Mucosa of rectum (tissue), 2 donors: Measurements from ENCODE around the gene AKIRIN2.
A peak's percentile ranks its signal among the peaks of the same experiment; 100 is the strongest.

Experiments
- H3K27ac ChIP-seq, 2 donors: one replicate each; pipeline ENCODE4 v1.7.0; 2013; ENCODE audit warnings: inconsistent platforms in 2 of 2, low read depth in 2 of 2, low read length in 2 of 2
- H3K27me3 ChIP-seq, 2 donors: one replicate each; pipeline ENCODE4 v1.7.0; 2013; ENCODE audit warnings: low read length in 2 of 2; ENCODE audit not compliant: control insufficient read depth in 2 of 2, insufficient read depth in 2 of 2
- H3K36me3 ChIP-seq, 2 donors: one replicate each; pipeline ENCODE4 v1.7.0; 2013; ENCODE audit warnings: low read length in 2 of 2; ENCODE audit not compliant: control insufficient read depth in 2 of 2, insufficient read depth in 2 of 2
- H3K4me1 ChIP-seq, 2 donors: one replicate each; pipeline ENCODE4 v1.7.0; 2013; ENCODE audit warnings: low read length in 2 of 2, mild to moderate bottlenecking in 1 of 2; ENCODE audit not compliant: control insufficient read depth in 2 of 2, insufficient read depth in 2 of 2
- H3K4me3 ChIP-seq, 2 donors: one replicate each; pipeline ENCODE4 v1.7.0; 2013; ENCODE audit warnings: low read length in 2 of 2
- H3K9ac ChIP-seq, 2 donors: one replicate each; pipeline ENCODE4 v1.7.0; 2013; ENCODE audit warnings: low read length in 2 of 2, low read depth in 1 of 2, mild to moderate bottlenecking in 1 of 2
- H3K9me3 ChIP-seq, 2 donors: one replicate each; pipeline ENCODE4 v1.7.0; 2013; ENCODE audit warnings: low read length in 2 of 2; ENCODE audit not compliant: control insufficient read depth in 2 of 2
- donor health status: healthy.
- donor health status: Normal muscosa, but diverticular disease.

AKIRIN2 gene

GRCh38 chr6:87658516-87658915 is 43.5 kb downstream of the AKIRIN2 start:
- Histone ChIP-seq H3K9me3 (no peaks in the 10 kb centered on the region), H3K4me3 (no peak overlapping the region), H3K36me3 (peaks cover 5% of the 10 kb centered on the region in 2 donors), H3K27ac (no peak overlapping the region), H3K9ac (no peak overlapping the region), H3K4me1 (no peaks in the 10 kb centered on the region), H3K27me3 (no peaks in the 10 kb centered on the region)

- Histone ChIP-seq H3K4me1 (no peaks in the 10 kb centered on the region), H3K27me3 (no peaks in the 10 kb centered on the region)
These were observed 45.2 kb downstream of the AKIRIN2 start for GRCh38 chr6:87656857-87657256.

GRCh38 chr6:87655824-87656223 is 46.2 kb downstream of the AKIRIN2 start:
- Histone ChIP-seq H3K9ac (no peak overlapping the region), H3K27me3 (no peaks in the 10 kb centered on the region), H3K4me3 (no peak overlapping the region), H3K27ac (no peak overlapping the region), H3K9me3 (no peaks in the 10 kb centered on the region), H3K4me1 (no peaks in the 10 kb centered on the region), H3K36me3 (peaks cover 5 to 7% of the 10 kb centered on the region in 2 donors)

More at GRCh38 chr6:87656857-87657256, 45.2 kb downstream of the AKIRIN2 start:
- Histone ChIP-seq H3K9ac (no peak overlapping the region), H3K36me3 (peaks cover 5% of the 10 kb centered on the region in 2 donors), H3K27ac (no peak overlapping the region), H3K9me3 (no peaks in the 10 kb centered on the region), H3K4me3 (no peak overlapping the region)

- Histone ChIP-seq H3K27me3 (no peaks in the 10 kb centered on the region), H3K4me3 (no peak overlapping the region), H3K27ac (no peak overlapping the region), H3K36me3 (peaks cover 5 to 7% of the 10 kb centered on the region in 2 donors), H3K9ac (no peak overlapping the region), H3K4me1 (no peaks in the 10 kb centered on the region), H3K9me3 (no peaks in the 10 kb centered on the region)
These were observed 47.1 kb downstream of the AKIRIN2 start for GRCh38 chr6:87654875-87655454.

DNA sequence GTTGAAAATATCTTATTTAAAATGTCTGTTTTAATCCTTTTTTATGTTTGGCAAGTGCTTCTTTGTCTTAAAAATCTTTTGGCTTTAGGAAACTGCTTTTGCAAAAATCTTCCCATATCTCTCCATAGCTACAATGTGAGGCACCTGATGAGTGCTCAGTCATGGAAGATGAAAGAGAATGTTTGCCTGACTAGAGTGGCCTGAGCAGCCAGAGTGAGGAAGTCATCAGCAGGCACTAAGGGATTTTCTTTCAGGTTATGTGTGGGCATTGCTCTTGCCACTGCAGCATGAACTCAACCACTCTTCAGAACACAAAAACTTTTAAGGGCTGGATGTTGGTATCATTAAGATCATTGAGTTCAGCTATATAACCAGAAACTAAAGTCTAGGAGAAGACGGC is 47.9 kb downstream of the AKIRIN2 start:
- no peaks in the 10 kb centered on the region for H3K4me1 ChIP-seq
- no peak overlapping the region for H3K27ac ChIP-seq
- no peaks in the 10 kb centered on the region for H3K27me3 ChIP-seq
- H3K9ac ChIP-seq = no peak overlapping the region
- H3K9me3 ChIP-seq = no peaks in the 10 kb centered on the region
- H3K36me3 ChIP-seq = peaks cover 5 to 7% of the 10 kb centered on the region in 2 donors
- H3K4me3 ChIP-seq = no peak overlapping the region

GRCh38 chr6:87653074-87653962 is 48.7 kb downstream of the AKIRIN2 start:
- no peaks in the 10 kb centered on the region for H3K27me3 ChIP-seq
- H3K9me3 ChIP-seq = no peaks in the 10 kb centered on the region
- no peak overlapping the region for H3K27ac ChIP-seq
- peaks cover 5 to 10% of the 10 kb centered on the region in 2 donors for H3K36me3 ChIP-seq
- no peaks in the 10 kb centered on the region for H3K4me1 ChIP-seq
- H3K4me3 ChIP-seq = no peak overlapping the region
- no peak overlapping the region for H3K9ac ChIP-seq

DNA sequence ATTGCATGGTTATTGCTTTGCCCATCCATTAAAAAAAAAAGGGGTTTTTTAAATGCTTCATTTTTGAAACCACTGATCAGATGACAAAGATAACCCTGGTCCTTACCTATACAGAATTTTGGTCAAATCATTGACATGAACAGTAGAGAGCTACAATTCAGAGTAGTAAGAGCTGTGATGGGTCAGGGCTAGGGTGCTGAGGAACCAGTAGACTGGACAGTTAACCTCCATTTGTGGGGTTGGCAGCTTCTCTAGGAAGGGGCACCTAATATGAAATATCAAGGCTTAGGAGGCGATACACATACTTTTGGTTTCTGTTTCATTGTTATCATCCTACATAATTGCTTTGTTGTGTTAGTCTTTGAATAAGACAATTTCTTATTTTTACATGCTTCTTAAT is 57.0 kb downstream of the AKIRIN2 start:
- H3K4me1 ChIP-seq = no peaks in the 10 kb centered on the region
- H3K9me3 ChIP-seq = no peaks in the 10 kb centered on the region
- no peaks in the 10 kb centered on the region for H3K27me3 ChIP-seq
- H3K9ac ChIP-seq = no peak overlapping the region
- H3K36me3 ChIP-seq = peaks cover 0 to 6% of the 10 kb centered on the region in 2 donors
- no peak overlapping the region for H3K27ac ChIP-seq
- H3K4me3 ChIP-seq = peak overlapping the region in 1 of 2 donors; percentile 13

DNA sequence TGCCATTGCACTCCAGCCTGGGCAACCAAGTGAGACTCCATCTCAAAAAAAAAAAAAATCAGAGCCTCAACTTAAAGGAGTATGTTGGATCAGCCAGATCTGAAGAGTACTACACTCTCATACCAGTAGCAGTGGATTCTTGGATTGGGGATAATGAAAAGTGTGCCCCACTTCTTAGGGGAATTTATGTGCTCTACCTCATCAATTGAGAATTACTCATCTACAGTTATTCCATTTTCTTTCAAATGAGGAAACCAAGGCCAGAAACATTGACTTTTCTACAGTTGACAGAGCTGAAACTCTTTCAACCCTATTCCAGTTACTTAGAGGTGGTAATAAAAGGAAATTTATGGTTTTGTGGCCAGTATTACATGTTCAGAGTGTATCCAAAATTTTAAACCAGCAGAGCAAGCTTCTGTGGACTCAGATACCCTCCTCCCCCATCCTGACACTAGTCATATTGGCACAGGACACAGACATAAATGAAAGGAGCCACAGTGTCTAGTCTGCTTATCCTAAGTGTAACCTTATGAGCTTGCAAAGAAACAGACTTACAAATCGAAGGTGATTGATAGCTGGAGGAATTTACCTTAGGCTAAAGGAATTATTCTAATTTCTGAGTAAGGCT is 60.9 kb downstream of the AKIRIN2 start:
- Histone ChIP-seq H3K36me3 (peaks cover 3 to 7% of the 10 kb centered on the region in 2 donors), H3K4me1 (no peaks in the 10 kb centered on the region), H3K9me3 (no peaks in the 10 kb centered on the region), H3K9ac (no peak overlapping the region), H3K27me3 (no peaks in the 10 kb centered on the region), H3K4me3 (no peak overlapping the region), H3K27ac (no peak overlapping the region)

- Histone ChIP-seq H3K36me3 (peaks cover 3 to 11% of the 10 kb centered on the region in 2 donors), H3K27ac (no peak overlapping the region), H3K4me3 (no peak overlapping the region), H3K27me3 (no peaks in the 10 kb centered on the region), H3K4me1 (no peaks in the 10 kb centered on the region), H3K9ac (no peak overlapping the region), H3K9me3 (no peaks in the 10 kb centered on the region)
These were observed 62.7 kb downstream of the AKIRIN2 start for GRCh38 chr6:87639373-87639772.

- no peaks in the 10 kb centered on the region for H3K9me3 ChIP-seq
- no peak overlapping the region for H3K9ac ChIP-seq
- H3K36me3 ChIP-seq = peaks cover 3 to 11% of the 10 kb centered on the region in 2 donors
These were observed 64.9 kb downstream of the AKIRIN2 start for GRCh38 chr6:87637106-87637505.

More at GRCh38 chr6:87637106-87637505, 64.9 kb downstream of the AKIRIN2 start:
- H3K27me3 ChIP-seq = no peaks in the 10 kb centered on the region
- H3K4me1 ChIP-seq = no peaks in the 10 kb centered on the region
- H3K4me3 ChIP-seq = no peak overlapping the region
- H3K27ac ChIP-seq = no peak overlapping the region
